ENCODE data around the gene HS3ST3A1.

HS3ST3A1 gene

DNA sequence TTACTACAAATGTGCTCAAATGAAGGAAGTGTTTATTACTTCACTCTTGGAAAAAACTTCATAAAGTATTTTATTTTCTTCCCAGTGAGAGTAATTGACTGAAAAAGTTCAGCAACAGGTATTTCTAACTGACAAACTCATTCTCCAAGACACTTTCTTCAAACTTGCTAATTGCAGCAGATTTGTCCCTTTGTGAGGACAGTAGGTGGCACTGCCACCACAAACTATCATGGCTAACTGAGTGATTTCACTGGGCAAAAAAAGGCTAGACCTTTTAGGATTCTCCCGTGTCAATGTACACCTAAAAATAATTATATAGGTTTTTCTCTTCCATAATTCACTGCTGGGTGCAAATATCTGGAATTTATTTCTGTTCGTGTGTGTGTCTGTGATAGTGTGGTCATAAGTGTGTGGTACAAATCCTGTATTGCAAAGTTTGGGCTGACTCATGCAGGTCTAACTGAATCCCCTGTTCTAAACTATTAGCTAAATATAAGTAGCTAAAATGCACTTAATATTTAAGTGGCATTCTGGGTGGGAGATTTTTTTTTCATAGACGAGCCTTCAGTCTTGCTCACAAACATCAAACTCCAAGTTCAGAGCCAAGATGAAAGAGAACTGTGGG, 3.9 kb downstream of the HS3ST3A1 start:
- peak; percentile 77 for DNase-seq

DNA sequence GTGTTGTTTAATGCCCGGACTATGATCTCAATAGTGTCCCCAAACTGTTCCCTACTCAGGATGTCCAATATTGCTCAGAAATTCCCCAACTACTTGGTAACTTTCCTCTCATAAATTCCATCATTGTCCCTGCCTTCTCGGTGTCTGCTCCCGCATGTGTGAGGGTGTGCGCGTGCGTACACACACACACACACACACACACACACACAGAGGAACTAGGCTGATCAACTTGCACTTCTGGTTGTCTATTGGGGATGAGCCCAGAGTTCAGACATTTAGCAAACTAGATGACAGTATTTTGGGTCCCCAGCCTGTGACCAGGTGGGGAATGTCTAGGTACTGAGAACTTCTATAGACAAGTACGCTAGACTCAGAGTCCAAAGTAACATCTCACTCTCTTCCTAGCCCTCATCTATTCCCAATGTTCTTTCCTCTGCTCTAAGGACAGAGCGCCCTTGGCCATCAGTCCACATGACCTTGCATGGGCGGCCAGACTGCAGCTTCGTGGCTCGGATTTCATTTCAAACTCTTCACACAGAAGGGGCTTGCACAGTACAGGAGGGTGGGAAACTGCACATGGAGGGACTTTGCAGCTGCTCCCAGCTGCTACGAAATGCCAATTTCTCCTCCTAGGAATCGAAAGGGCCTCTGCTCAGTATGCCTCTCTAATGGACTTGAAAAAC, 5.3 kb downstream of the HS3ST3A1 start:
- DNase-seq = peak; percentile 33

DNA sequence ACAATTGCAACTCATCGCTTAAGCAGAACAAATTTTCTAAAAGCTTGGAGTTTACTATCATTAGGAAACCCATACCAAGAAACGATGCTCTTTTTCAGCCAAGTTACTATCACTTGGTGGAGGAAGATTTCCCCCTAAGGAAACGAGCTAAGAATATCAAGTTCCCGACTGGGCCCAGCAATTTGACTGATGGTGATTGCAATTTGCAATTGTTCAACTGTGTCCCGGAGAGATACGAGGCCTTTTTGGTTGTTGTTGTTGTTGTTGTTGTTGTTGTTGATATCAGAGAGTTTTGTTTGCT, 6.2 kb downstream of the HS3ST3A1 start:
- peak; percentile 8 for DNase-seq

DNA sequence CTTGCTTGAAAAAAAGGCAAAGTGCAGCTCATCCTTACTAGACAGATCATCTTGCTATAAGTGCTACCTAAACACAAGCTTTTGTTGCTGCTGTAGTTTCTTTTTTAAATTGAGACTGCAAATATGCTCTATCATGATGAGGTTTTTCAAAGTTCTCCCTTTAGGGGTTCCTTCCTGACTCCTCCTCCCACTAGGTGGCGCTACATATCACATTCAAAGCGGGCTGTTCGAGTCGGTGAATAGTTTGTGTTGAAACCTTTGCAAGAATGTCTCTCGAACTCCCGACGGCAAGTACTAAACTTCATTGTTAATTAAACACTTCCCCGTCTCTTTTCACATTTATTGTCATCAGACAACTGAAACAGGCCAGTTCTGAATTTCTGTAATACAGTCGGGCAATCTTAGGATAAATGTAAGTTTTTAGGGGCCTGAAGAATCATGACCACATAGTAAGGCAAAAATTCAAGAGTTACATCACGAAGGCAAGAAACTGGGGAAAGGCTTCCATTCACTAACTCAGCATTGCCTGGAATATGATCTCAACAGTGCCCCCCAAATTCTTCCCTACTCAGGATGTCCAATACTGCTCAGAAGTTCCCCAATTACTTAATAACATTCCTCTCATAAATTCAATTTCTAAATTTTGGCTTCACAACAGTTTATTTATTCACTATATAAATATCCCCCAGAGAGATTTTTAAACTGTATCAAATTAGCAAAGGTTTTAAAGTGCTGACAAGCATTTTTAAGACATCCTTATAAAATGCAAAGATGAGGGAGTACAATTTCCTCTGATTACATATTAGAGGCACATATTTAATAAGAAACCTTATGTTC, 6.7 kb downstream of the HS3ST3A1 start:
- DNase-seq = peak; percentile 96

DNA sequence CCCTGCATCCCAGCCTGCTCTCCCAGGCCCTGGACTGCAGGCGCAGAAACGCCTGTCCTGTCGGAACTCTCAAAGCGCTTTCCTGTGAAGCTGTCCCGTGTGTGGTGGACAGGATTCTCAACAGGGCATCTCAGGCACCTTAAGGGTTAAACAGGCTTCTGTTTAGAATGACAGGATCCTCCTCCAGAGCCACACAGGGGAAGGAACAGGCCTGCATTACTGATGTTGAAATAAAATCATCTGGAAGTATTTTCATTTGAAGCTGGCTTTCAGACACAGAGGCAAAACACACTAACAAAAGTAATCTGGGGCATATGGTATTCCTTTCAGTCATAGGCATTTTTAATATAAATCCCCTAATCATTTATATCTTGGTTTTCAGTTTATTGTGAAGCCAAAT, 7.4 kb downstream of the HS3ST3A1 start:
- no peak for DNase-seq

DNA sequence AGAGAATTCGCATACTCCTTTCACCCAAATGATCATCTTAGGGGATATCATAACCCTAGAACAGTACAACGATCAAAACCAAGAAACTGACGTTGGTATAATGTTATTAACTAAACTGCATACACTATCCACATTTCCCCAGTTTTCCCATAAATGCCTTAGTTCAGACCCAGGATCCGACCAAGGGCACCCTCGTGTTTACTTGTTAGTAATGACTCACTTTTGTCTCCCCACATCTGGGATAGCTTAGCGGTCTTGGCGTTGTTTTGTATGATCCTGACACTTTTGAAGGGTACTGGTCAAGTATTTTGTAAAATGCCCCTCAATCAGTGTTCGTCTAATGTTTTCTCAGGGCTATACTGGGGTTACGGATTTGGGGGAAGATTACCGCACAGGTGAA, 8.0 kb downstream of the HS3ST3A1 start:
- no peak for DNase-seq

DNA sequence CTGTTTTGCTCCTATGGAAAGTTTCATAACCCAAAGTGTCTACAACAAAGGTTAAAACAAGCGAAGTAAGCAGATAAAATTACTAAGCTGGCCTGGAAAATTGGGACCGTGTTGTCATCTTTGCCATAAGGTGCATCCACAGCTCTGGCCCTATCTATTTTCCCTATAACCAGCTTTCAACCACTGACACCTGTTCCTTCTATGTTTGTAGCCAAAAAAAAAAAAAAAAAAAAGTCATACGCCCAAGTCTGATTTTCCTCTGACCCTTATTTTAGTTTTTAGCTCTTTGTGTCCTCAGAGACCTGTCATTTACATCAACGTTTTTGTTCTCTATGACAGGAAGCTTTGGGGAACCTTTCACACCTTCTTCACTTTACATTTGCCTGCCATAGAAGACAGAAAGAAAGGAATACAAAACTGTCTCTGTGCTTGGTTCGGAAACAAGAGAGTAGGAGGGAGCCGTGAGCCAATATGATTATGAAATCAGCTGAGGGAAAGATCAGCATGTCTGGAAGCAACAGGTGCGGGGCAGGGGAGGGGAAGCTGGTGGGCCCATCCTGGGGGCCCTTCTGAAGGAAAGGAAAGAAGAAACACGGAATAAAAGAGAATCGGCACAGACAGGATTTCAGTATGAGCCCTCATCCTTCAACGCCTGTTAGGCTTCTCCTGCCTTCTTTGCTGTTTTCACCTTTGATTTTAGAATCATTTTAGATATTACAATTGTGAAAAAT, 8.5 kb downstream of the HS3ST3A1 start:
- no peak for DNase-seq

DNA sequence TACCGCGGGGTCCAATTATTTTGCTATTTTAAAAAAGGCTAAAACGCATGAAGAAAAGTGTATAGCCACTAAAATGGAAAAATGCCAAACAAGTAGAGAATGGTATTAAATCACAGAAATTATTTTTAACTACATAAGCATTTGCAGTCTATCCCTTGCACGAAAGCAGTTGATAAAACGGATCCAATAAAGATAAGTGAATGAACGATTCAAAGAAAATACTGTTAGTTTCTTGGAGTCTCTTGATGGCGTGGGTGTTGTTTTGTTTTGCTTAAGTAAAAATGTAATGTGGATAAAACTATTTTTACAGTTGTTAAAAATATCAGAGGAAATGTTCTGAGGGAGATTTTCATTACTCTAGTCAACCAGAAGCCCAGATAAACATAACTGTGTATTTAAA, 9.3 kb downstream of the HS3ST3A1 start:
- no peak for DNase-seq

DNA sequence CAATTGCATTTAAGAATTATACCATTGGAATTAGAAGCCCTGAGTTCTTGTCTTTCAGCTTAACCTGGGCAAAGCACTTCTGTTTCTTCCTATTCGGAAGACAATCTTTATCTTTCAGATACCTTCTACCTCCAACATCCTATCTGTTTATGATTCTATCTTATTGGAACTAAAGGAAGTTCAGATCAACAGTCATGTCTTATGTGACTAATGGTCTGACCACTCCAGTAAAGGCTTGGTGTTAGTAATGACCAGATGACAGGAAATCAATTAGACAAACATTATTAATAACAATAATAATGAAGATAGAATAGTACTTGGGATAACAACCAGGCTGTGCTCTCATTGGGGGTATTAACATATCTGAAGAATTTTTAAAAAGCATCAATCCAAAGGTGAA, 11.3 kb downstream of the HS3ST3A1 start:
- DNase-seq = no peak

DNA sequence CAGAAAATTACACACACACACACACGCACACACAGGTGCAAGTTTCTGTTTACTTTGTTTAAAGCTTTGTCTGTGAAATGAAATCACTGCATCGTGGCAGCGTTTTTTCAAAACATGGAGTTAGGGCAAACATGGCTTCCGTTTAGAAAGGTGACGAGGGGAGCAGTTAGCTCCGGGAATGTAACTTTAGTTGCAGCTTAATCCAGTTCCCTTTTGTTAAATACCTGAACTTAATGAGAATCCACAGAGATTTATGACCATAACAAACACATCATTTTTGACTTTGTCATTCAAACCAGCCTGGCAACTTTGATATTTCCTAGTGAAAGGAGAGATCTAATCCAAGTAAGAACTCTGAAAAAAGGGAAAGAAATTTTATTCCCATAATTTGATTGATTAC, 12.1 kb downstream of the HS3ST3A1 start:
- DNase-seq = no peak

DNA sequence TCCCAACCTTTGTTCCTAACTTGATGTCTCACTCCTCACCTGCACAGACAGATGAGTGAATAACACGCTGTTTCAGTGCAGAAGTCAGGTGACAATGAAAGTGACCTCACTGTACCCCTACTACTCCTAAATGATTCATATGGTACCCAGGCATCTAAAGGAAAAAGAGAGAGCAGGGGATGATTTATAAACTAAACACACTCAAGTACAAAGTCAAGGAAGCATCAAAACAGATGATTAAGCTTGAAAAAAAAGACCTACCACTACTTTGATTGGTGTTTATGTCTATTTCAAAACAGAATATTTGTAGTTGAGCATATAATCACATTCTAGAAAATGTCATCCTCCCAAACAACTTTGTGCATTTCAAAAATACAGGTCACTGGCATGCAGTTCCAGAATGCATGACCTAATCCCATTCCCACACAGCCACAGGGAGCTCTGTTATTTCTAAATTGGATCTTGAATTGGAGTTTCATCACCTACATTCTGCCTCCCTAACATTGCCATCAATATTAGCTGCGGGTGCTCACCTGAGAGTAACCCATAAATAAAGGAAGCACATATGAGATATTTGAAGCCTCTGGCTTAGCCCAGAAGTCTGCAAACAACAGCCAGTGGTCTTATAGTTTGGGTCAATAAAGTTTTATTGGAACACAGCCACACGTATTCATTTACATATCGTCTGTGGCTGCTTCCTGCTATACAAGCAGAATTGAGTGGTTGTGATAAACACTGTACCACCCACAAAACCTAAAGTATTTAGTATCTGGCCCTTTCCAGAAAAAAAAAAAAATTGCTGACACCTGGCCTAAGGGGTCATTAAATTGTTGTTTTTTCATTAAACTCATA, 14.0 kb downstream of the HS3ST3A1 start:
- no peak for DNase-seq

DNA sequence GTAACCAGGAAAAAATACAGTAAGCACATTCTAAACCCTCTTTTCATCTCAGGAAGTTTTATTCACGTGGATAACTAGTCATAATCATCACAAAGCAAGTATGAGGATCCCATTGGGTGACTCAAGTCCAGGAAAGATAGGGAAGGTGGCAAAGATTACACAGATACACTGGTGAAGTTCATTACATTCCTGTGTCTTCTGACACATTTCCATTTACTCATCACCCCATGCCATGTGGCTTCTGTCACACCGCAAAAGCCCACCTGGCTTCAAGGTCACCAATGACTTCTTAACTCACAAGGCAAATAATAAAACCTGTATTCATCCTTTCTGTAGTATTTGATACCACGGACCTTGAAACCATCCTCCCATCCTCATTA, 17.0 kb downstream of the HS3ST3A1 start:
- DNase-seq = no peak

DNA sequence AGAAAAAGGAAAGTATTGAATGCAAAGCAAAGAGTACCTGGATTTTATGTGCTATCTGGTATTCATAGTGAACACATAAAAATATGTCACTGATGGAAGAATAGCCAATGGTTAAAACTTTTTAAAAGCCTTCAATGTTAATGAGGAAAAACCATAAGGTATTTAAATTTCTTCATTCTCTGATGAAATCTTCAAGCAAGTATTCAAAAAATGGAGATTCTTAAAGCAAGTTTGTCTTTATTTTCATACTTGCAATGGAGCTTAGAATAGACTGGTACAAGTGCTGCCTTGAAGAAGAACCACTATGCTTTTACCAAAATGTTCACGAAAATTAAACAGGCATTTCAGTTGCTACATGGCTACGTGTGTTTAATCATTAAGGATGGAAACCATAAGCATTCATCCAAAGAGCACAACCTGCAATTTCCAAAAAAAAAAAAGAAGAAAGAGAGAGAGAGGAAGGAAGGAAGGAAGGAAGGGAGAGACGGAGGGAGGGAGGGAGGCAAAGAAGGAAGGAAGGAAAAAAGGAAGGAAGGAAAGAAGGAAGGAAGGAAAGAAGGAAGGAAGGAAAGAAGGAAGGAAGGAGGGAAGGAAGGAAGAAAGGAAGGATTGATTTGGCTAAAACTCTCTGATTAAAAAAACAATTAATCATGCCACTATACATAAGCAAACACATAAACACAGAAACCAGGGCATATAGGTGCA, 17.6 kb downstream of the HS3ST3A1 start:
- DNase-seq = no peak

DNA sequence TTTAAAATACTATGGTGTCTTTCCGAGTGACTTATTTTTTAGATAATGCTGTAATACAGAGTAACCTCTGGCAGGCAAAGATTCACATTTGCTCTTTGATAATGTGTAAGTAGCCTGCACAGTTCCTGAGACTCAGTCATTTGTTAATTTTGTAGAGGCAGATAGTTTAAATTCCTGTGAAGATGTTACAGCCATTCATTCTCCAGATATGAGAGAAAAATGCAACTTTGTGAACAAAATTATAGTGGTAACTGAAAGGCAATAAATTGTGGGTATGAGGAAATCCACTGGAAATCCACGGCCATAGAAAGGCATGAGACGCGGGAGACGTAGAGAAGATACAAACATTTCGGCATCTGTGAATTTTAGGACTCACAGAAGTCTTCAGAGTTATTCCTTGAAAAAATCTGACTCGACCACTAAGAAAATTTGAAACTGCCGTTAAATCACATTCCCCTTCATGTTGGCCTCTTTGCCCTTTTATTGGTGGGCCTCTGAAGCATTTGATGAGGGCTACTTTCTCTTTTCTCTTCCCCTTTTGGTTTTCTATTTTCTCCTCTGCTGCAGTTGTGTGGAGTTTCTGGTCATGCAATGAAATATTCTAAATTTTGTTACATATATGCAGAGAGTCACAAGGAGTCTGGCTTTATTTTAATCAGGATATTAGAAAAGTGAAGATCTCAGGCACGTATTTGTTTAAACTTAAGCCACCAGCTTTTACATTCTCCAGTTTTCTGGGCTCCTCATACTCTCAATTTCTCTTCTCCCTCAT, 18.8 kb downstream of the HS3ST3A1 start:
- DNase-seq = no peak

DNA sequence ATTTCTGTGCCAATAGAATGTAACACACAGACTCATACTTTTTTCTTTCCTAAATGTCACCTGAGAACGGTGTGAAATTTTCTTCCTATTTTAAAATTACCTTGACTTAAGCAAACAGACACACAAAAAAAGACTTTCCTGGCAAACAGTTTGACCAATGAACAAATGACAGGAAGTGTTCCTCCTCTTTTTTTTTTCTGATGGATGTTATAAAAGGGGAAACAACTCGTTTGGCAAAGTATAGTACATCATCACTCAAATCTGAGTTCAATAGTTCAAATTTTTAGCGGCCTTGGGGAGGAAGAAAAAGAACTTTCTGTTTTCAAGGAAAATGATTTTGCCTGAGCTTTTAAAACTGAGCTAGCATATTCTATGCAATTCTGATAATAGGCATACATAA, 19.8 kb downstream of the HS3ST3A1 start:
- DNase-seq = no peak

DNA sequence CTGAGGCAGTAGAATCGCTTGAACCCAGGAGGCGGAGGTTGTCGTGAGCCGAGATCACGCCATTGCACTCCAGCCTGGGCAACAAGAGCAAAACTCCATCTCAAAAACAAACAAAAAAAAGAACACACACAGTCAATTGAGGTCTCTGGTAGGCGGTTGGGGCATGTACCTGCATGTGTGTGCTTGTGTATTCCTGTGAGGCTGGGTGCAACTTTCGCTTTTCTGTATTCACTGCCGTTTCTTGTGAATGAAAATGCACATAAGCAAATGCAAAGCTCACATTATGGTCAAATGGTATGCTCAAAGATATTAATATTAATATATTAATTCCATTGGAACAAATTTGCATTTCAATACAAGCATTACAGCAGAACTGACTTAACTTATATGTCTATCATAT, 20.9 kb downstream of the HS3ST3A1 start:
- DNase-seq = no peak

DNA sequence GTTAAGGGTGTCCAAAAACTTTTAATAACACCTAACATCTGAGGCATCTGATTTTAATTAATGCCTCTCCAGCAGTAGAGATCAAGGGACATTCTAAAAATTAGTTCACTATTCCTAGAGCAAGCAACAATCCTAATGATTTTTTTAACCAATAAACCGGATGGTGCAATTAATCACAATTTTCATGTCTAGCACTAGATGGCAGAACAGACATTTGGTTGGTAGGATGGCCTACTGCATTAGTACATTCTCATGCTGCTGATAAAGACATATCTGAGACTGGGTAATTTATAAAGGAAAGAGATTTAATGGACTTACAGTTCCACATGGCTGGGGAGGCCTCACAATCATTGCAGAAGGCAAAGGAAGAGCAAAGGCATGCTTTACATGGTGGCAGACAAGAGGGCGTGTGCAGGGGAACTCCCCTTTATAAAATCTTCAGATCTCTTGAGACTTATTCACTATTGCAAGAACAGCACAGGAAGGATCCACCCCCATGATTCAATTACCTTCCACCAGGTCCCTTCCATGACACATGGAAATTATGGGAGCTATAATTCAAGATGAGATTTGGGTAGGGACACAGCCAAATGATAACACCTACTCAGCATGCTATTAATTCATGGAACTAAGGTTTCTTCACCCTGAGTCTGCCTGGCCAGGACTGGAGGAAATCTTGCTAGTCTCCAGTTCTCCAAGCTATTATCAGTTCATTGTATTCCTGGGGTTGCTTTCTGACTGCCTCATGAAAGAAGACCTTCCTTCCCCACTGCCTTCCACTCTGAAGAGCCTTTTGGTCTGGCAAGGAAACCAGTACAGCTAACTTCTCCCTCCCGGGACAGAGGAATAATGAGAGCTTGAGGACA, 24.8 kb downstream of the HS3ST3A1 start:
- DNase-seq = no peak

DNA sequence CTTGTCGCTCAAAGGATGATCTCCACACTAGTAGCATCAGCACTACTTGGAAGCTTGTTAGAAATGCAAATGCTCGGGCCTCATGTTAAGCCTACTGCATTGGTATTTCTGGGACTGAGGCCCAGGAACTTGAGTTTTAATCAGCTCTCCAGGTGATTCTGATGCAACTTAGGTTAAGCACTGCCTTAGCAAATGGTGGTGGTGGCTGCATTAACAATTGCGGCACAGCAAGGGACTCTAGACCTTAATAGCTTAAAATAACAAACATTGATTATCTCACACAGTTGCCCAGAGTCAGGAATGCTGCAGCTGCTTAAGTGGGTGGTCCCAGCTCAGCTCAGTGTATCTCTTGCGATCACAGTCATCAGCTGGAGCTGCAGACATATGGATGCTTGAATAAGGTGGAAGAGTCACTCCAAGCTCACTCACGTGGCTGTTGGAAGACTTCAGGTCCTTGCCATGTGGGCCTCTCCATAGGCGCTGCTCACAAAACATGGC, 25.8 kb downstream of the HS3ST3A1 start:
- DNase-seq = peak; percentile 34

DNA sequence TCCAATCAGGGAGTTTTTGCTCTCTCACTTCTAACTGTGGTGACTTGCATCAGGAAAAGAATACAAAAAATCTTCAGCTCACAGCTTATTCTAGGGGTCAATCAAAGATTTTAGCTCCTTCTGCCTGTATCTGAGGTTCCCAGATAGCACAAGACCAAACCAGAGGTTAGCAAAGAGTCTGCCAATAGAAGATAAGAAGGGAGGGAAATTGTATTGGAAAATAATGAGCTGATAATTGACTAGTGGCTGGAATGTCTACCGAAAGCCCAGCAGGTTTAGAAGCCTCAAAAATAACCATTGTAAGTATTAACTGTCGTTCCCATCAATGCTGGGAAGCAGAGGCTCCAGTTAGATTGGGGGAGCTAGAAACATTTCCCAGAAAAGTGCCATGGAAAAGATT, 26.3 kb downstream of the HS3ST3A1 start:
- DNase-seq = no peak

DNA sequence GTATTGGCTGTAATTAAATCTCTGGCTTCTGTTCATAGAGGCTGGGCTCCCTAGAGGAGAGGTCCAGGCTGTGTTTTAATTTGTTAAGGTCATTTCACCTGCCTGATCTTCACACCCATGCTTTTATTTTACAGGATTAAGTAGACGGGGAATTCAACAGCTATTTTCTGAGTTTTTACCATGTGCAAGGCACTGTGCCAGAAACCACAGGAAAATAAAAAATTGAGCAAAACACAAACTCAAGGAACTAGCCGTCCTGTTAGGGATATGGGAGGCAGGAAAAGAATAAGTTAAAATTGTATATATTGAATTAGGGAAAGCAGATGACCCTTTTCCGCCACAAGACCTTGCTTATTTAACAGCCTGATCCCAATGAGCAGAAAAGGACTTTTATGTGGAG, 29.1 kb downstream of the HS3ST3A1 start:
- DNase-seq = no peak

Data from eye (tissue), 1 donor.